SK-N-SH (cell line): ENCODE measurements around the gene SEC23IP. TPM values are rescaled to one million over a fixed set of nuclear protein-coding genes. Genes with fewer than 3 reads are reported as not detected.

Source experiments
- CTCF ChIA-PET: fragments of 300-600, 350-600 bp; formaldehyde crosslinking; extraction: SDS; loops from one replicate; lab custom pipeline; 2021; lab: Yijun Ruan, JAX
- POLR2A ChIA-PET: fragments of 350-600 bp; sonication (Branson Sonifier 250); formaldehyde crosslinking; extraction: SDS; loops from one replicate; lab custom pipeline; 2020; ENCODE audit warnings: antibody characterized with exemption, inconsistent platforms; lab: Yijun Ruan, JAX
- DNase-seq: peaks from one replicate; pipeline ENCODE4 v3.0.0; 2012
- H2AFZ ChIP-seq: fragments of 200-600 bp; sonication (generic); 2 replicates; pipeline ENCODE4 v1.8.1; 2016; ENCODE audit warnings: antibody characterized with exemption, mild to moderate bottlenecking, low read depth
- H3F3A ChIP-seq: fragments of 200-600 bp; sonication (generic); replicated peaks from 2 replicates; pipeline ENCODE3; 2016; ENCODE audit warnings: antibody characterized with exemption, mild to moderate bottlenecking; ENCODE audit not compliant: insufficient read depth
- H3K27ac ChIP-seq, 2 experiments: fragments of 200-500 bp in 1 of 2; fragments of 200-600 bp in 1 of 2; sonication (Bioruptor generic) in 1 of 2; sonication (generic), shearing (Covaris generic) in 1 of 2; 2 replicates each; pipeline versions ENCODE4 v1.5.1 to v1.6.1; 2014 to 2016; ENCODE audit warnings: low read depth in 2 of 2, inconsistent platforms in 1 of 2, low read length in 1 of 2, mild to moderate bottlenecking in 1 of 2, mixed read lengths in 1 of 2
- H3K27me3 ChIP-seq: fragments of 200-600 bp; sonication (generic), shearing (Covaris generic); 2 replicates; pipeline ENCODE4 v1.6.1; 2016; ENCODE audit warnings: mixed run types; ENCODE audit not compliant: insufficient read depth
- H3K36me3 ChIP-seq, 2 experiments: fragments of 200-500 bp in 1 of 2; fragments of 200-600 bp in 1 of 2; sonication (Bioruptor generic) in 1 of 2; sonication (generic) in 1 of 2; replicated peaks in 1 of 2; 2 replicates each; pipeline versions ENCODE3 to v1.5.1; 2014 to 2016; ENCODE audit warnings: low read length in 1 of 2, mild to moderate bottlenecking in 1 of 2; ENCODE audit not compliant: insufficient read depth in 2 of 2, control insufficient read depth in 1 of 2
- H3K4me1 ChIP-seq, 2 experiments: fragments of 200-500 bp in 1 of 2; fragments of 200-600 bp in 1 of 2; sonication (Bioruptor generic) in 1 of 2; sonication (generic), shearing (Covaris generic) in 1 of 2; 2 replicates each; pipeline versions ENCODE4 v1.5.1 to v1.6.1; 2014 to 2016; ENCODE audit warnings: low read depth in 1 of 2, low read length in 1 of 2, mixed run types in 1 of 2; ENCODE audit not compliant: insufficient read depth in 2 of 2, control insufficient read depth in 1 of 2
- H3K4me2 ChIP-seq: fragments of 200-600 bp; sonication (generic), shearing (Covaris generic); 2 replicates; pipeline ENCODE4 v1.6.1; 2017; ENCODE audit warnings: mixed run types
- H3K4me3 ChIP-seq, 2 experiments: fragments of 200-500 bp in 1 of 2; fragments of 200-600 bp in 1 of 2; sonication (Bioruptor generic) in 1 of 2; sonication (generic), shearing (Covaris generic) in 1 of 2; 2 replicates each; pipeline versions ENCODE4 v1.5.1 to v1.8.1; 2014 to 2016; ENCODE audit warnings: low read depth in 2 of 2, inconsistent platforms in 1 of 2, low read length in 1 of 2, mild to moderate bottlenecking in 1 of 2, mixed read lengths in 1 of 2, moderate library complexity in 1 of 2
- H3K79me2 ChIP-seq: fragments of 200-600 bp; sonication (generic); 2 replicates; pipeline ENCODE4 v1.8.1; 2017; ENCODE audit warnings: mild to moderate bottlenecking; ENCODE audit not compliant: insufficient read depth
- H3K9ac ChIP-seq: fragments of 200-600 bp; sonication (generic); 2 replicates; pipeline ENCODE4 v1.6.1; 2017; ENCODE audit warnings: mixed run types
- H3K9me2 ChIP-seq: fragments of 200-600 bp; sonication (generic); 2 replicates; pipeline ENCODE4 v1.6.1; 2017; ENCODE audit warnings: mixed run types
- H3K9me3 ChIP-seq: fragments of 200-600 bp; sonication (generic); 2 replicates; pipeline ENCODE4 v1.6.1; 2017; ENCODE audit warnings: mixed run types, mild to moderate bottlenecking, moderate library complexity
- H4K20me1 ChIP-seq: fragments of 200-600 bp; sonication (generic); 2 replicates; pipeline ENCODE4 v1.6.1; 2017; ENCODE audit warnings: mild to moderate bottlenecking, mixed run types; ENCODE audit not compliant: insufficient read depth
- CHD2 ChIP-seq: fragments of 150-350 bp; IDR thresholded peaks from 2 replicates; pipeline ENCODE4 v1.6.1; 2018; ENCODE audit warnings: low read length; ENCODE audit not compliant: partially characterized antibody
- FOXM1 ChIP-seq: IDR thresholded peaks from 2 replicates; pipeline ENCODE4 v1.4.0; 2012; ENCODE audit warnings: low read depth, mild to moderate bottlenecking
- GABPA ChIP-seq: IDR thresholded peaks from 2 replicates; pipeline ENCODE4 v1.4.0; 2012; ENCODE audit warnings: low read depth, mild to moderate bottlenecking
- MAX ChIP-seq: IDR thresholded peaks from 2 replicates; pipeline ENCODE4 v1.4.0; 2012; ENCODE audit warnings: low read depth
- MEF2A ChIP-seq: IDR thresholded peaks from 2 replicates; pipeline ENCODE4 v1.4.0; 2012; ENCODE audit warnings: low read depth, borderline replicate concordance
- NRF1 ChIP-seq: IDR thresholded peaks from 2 replicates; pipeline ENCODE4 v1.6.1; 2012; ENCODE audit warnings: low read depth, mild to moderate bottlenecking, low read length
- RCOR1 ChIP-seq: fragments of 150-350 bp; IDR thresholded peaks from 2 replicates; pipeline ENCODE4 v1.6.1; 2017; ENCODE audit warnings: antibody characterized with exemption, low read length
- SIN3A ChIP-seq: IDR thresholded peaks from 2 replicates; pipeline ENCODE4 v1.6.1; 2012; ENCODE audit warnings: low read depth, mild to moderate bottlenecking, low read length, moderate library complexity, borderline replicate concordance
- TEAD4 ChIP-seq: IDR thresholded peaks from 2 replicates; pipeline ENCODE4 v1.4.0; 2012; ENCODE audit warnings: mild to moderate bottlenecking, borderline replicate concordance; ENCODE audit not compliant: insufficient read depth
- USF2 ChIP-seq: fragments of 150-350 bp; IDR thresholded peaks from 2 replicates; pipeline ENCODE4 v1.6.1; 2017; ENCODE audit warnings: antibody characterized with exemption, low read length, low read depth, borderline replicate concordance
- WGBS: methylation state at CpG from one replicate; pipeline ENCODE4 v1.1.6; 2017; ENCODE audit warnings: low lambda C conversion rate; 5-methylcytosine and 5-hydroxymethylcytosine counted together
- polyA plus RNA-seq, 3 experiments: library from polyadenylated mRNA; depleted of rRNA; stranded (reverse); fragments of >200 nt; gene quantifications; 2 replicates each; pipeline ENCODE4 v1.2.3, GENCODE V29; 2012
- TF ChIP-seq, protein P1 (sequence below): fragments of 150-350 bp; IDR thresholded peaks from 2 replicates; pipeline ENCODE4 v1.6.1; 2016; ENCODE audit warnings: mild to moderate bottlenecking, low read depth, low read length
- TF ChIP-seq, protein P2 (sequence below): IDR thresholded peaks from 2 replicates; pipeline ENCODE4; 2012

SEC23IP gene
- polyA plus RNA-seq, 1 of the 3 experiments (the other 2 are of a cell fraction), result 23.8 TPM

GRCh38 chr10:119871881-119872609 is 20.5 kb upstream of the SEC23IP start:
- Histone ChIP-seq H3K9me2 (no peaks in the 10 kb centered on the region), H3K9ac (peak overlapping the region; percentile 76), H3F3A (peaks cover 5% of the 10 kb centered on the region), H2AFZ (no peak overlapping the region; the same call in 1 of the 2 replicates), H3K27me3 (no peaks in the 10 kb centered on the region), H4K20me1 (peaks cover 47% of the 10 kb centered on the region), H3K79me2 (peaks cover 52% of the 10 kb centered on the region), H3K4me3 (peak overlapping the region; percentile 79 to 88), H3K4me1 (peaks cover 5 to 11% of the 10 kb centered on the region in 2 experiments; a peak in 3 of 4 replicates), H3K4me2 (peak overlapping the region; percentile 80), H3K27ac (peak overlapping the region; percentile 31 to 73), H3K36me3 (no peaks in the 10 kb centered on the region), H3K9me3 (no peaks in the 10 kb centered on the region)
- ChIA-PET CTCF (interaction anchor here (0.9 to 7.5 kb wide), 6 partner anchors 11 to 264 kb away, joined by 3 to 68 read pairs (median 16); partner anchors contain the start of gene SEC23IP), POLR2A (interaction anchor here (0.6 to 3.4 kb wide), 8 partner anchors 9 to 668 kb away, joined by 3 to 18 read pairs (median 5); partner anchors contain the start of genes INPP5F and SEC23IP)
- 3% methylated on average over 4 of the region's 56 CpGs for WGBS
- TF ChIP-seq, protein P1, sequence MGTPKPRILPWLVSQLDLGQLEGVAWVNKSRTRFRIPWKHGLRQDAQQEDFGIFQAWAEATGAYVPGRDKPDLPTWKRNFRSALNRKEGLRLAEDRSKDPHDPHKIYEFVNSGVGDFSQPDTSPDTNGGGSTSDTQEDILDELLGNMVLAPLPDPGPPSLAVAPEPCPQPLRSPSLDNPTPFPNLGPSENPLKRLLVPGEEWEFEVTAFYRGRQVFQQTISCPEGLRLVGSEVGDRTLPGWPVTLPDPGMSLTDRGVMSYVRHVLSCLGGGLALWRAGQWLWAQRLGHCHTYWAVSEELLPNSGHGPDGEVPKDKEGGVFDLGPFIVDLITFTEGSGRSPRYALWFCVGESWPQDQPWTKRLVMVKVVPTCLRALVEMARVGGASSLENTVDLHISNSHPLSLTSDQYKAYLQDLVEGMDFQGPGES, result no peak
- TF ChIP-seq GABPA (peak; percentile 41; the same call in 1 of the 2 replicates), FOXM1 (no peak), MEF2A (no peak), MAX (no peak), NRF1 (no peak), RCOR1 (no peak), CHD2 (no peak), USF2 (no peak)
- TF ChIP-seq, protein P2, sequence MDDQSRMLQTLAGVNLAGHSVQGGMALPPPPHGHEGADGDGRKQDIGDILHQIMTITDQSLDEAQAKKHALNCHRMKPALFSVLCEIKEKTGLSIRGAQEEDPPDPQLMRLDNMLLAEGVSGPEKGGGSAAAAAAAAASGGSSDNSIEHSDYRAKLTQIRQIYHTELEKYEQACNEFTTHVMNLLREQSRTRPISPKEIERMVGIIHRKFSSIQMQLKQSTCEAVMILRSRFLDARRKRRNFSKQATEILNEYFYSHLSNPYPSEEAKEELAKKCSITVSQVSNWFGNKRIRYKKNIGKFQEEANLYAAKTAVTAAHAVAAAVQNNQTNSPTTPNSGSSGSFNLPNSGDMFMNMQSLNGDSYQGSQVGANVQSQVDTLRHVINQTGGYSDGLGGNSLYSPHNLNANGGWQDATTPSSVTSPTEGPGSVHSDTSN, result peak; percentile 68
- peak; percentile 71 for DNase-seq

GRCh38 chr10:119872610-119872859 is 20.0 kb upstream of the SEC23IP start, which contains the start of gene MCMBP:
Gene MCMBP, minus strand, starts transcription at chr10:119872843. Its CDS starts 259 bp downstream, at chr10:119872584.
- Histone ChIP-seq H3K79me2 (peaks cover 47% of the 10 kb centered on the region), H3K9me2 (no peaks in the 10 kb centered on the region), H2AFZ (peak within 1 kb of the TSS; percentile 88), H3K36me3 (no peaks in the 10 kb centered on the region), H3K27me3 (no peaks in the 10 kb centered on the region), H4K20me1 (peaks cover 43% of the 10 kb centered on the region), H3K4me3 (peak within 1 kb of the TSS; percentile 79 to 88), H3K9ac (peak within 1 kb of the TSS; percentile 76), H3K27ac (peak within 1 kb of the TSS; percentile 43 to 94), H3K4me1 (peaks cover 5 to 11% of the 10 kb centered on the region in 2 experiments; a peak in 3 of 4 replicates), H3K4me2 (peak within 1 kb of the TSS; percentile 89), H3F3A (peaks cover 5% of the 10 kb centered on the region), H3K9me3 (no peaks in the 10 kb centered on the region)
- ChIA-PET POLR2A (interaction anchor here (0.6 to 3.4 kb wide), 8 partner anchors 10 to 580 kb away, joined by 3 to 18 read pairs (median 5); partner anchors contain the start of genes INPP5F and SEC23IP), CTCF (interaction anchor here (1.2 to 7.5 kb wide), 4 partner anchors 12 to 185 kb away, joined by 8 to 68 read pairs (median 24); partner anchors contain the start of gene SEC23IP)
- no peak for DNase-seq
- whole genome bisulfite sequencing, result no CpG with 5 or more reads among the region's 42 CpGs
- no peak for TF ChIP-seq TEAD4
- TF ChIP-seq SIN3A, result 0 out of 2 replicates have a peak, but pooled peaks have one; percentile 25
